ENCODE data around the gene GPN3. TPM values are rescaled to one million over a fixed set of nuclear protein-coding genes. Genes with fewer than 3 reads are reported as not detected.

The GPN3 gene
- total and polyA plus RNA-seq, 2 donors (not counting 1 experiment from before 2014, with no cell fraction given) = 6.7 to 13.4 TPM

- WGBS (ENCODE audit: insufficient coverage) = under 1% methylated on average over 10 of the region's 21 CpGs
- Histone ChIP-seq H3K9ac (ENCODE audit: low read length) (peak overlapping the region; percentile 93), H2AFZ (ENCODE audit: insufficient read depth, low read depth, low read length, poor library complexity, severe bottlenecking) (peak overlapping the region; percentile 99), H3K27ac (ENCODE audit: low read length in 2 of 2) (peak overlapping the region; percentile 83 to 89), H3K9me3 (ENCODE audit: control extremely low read depth in 1 of 3, control insufficient read depth in 2 of 3, insufficient read depth in 1 of 3, low read length in 2 of 3) (no peaks in the 10 kb centered on the region), H3K4me1 (ENCODE audit: control insufficient read depth in 2 of 2, insufficient read depth in 2 of 2, low read length in 2 of 2) (peaks cover 13 to 18% of the 10 kb centered on the region in 2 donors), H3K36me3 (replicated peaks in 1 of 2; ENCODE audit: control extremely low read depth in 1 of 2, control insufficient read depth in 1 of 2, extremely low read depth in 1 of 2, insufficient read depth in 2 of 2, low read length in 1 of 2) (no peaks in the 10 kb centered on the region), H3K4me2 (replicated peaks; ENCODE audit: low read depth, low read length, poor library complexity, severe bottlenecking) (peak overlapping the region; percentile 88), H3K79me2 (ENCODE audit: control insufficient read depth, insufficient read depth, low read length) (peaks cover 39% of the 10 kb centered on the region), H3K4me3 (ENCODE audit: control extremely low read depth in 1 of 5, extremely low read depth in 1 of 5, insufficient read depth in 1 of 5, low read depth in 2 of 5, low read length in 4 of 5) (peak overlapping the region; percentile 85 to 100 (median 98)), H3K27me3 (replicated peaks in 1 of 4; ENCODE audit: control extremely low read depth in 1 of 4, control insufficient read depth in 3 of 4, insufficient read depth in 4 of 4, low read length in 3 of 4) (no peaks in the 10 kb centered on the region), H4K20me1 (ENCODE audit: control insufficient read depth, insufficient read depth, low read length, poor library complexity, severe bottlenecking) (peaks cover 4% of the 10 kb centered on the region)
- Mint-ChIP-seq H3K27me3 (peaks cover 5% of the 10 kb centered on the region), H3K4me3 (peak overlapping the region; percentile 99), H3K27ac (peak overlapping the region; percentile 99), H3K4me1 (peaks cover 34% of the 10 kb centered on the region), H3K9me3 (ENCODE audit: insufficient read depth) (no peaks in the 10 kb centered on the region)
- ChIA-PET CTCF (interaction anchor here (2.9 kb wide), 1 partner anchor 27 kb away, joined by 12 read pairs; no protein-coding TSS in a partner anchor), POLR2A (no interaction called here)
- peak; percentile 90 for DNase-seq
- peak; percentile 68 for ATAC-seq (ENCODE audit: low read depth)
- intact Hi-C loops (cut with micrococcal nuclease) = loop anchor here (1.0 to 10.0 kb wide), 5 partner anchors 27 to 1439 kb away; partner anchors contain the start of genes ATP2A2, FAM222A, IFT81 and MAPKAPK5
- TF ChIP-seq CTCF (IDR thresholded peaks at IDR 0.05) = no peak
- TF ChIP-seq EZH2 (IDR thresholded peaks at IDR 0.05; ENCODE audit: borderline replicate concordance, insufficient read depth, low read depth, low read length, poor library complexity, severe bottlenecking) = no peak
These were observed 63.9 kb downstream of the GPN3 start for GRCh38 chr12:110403976-110404682.
